ENCODE measurements around the gene DLG1. TPM values are rescaled to one million over a fixed set of nuclear protein-coding genes. Genes with fewer than 3 reads are reported as not detected.

Gene DLG1
- total and polyA plus RNA-seq, 9 of the 15 experiments (the other 6 are each of a cell fraction or from before 2014, with no cell fraction given): 9.4 to 63.5 (median 43.6) TPM

- TF ChIP-seq ZNF644 (tag; IDR thresholded peaks at IDR 0.05; ENCODE audit: low read depth) (no peak), MYC (IDR thresholded peaks at IDR 0.05; ENCODE audit: low read depth, low read length) (no peak), MYC (CRISPR knock-in tag; IDR thresholded peaks at IDR 0.05; ENCODE audit: borderline replicate concordance, low read depth) (no peak), ZNF592 (IDR thresholded peaks at IDR 0.05) (0 out of 2 replicates have a peak, but pooled peaks have one; percentile 26), ZFP1 (CRISPR knock-in tag; IDR thresholded peaks at IDR 0.05) (no peak), ZNF384 (IDR thresholded peaks at IDR 0.05; ENCODE audit: low read depth, low read length) (0 out of 2 replicates have a peak, but pooled peaks have one; percentile 30), E2F1 (CRISPR knock-in tag; IDR thresholded peaks at IDR 0.05) (no peak), ZNF263 (CRISPR knock-in tag; IDR thresholded peaks at IDR 0.05; ENCODE audit: borderline replicate concordance) (no peak), RAD21 (CRISPR knock-in tag; conservative IDR thresholded peaks at IDR 0.05 in 1 of 2, IDR thresholded peaks at IDR 0.05 in 1 of 2) (peak; percentile 68 to 69), BDP1 (IDR thresholded peaks at IDR 0.05; ENCODE audit: insufficient read depth, insufficient read length) (no peak), EGR1 (conservative IDR thresholded peaks at IDR 0.05) (no peak), POLR2H (tag; IDR thresholded peaks at IDR 0.05; ENCODE audit: low read depth) (peak; percentile 23; the same call in 1 of the 2 replicates), TFAM (CRISPR knock-in tag; conservative IDR thresholded peaks at IDR 0.05) (no peak), GABPA (tag; conservative IDR thresholded peaks at IDR 0.05; ENCODE audit: low read depth) (no peak), TBL1XR1 (IDR thresholded peaks at IDR 0.05; ENCODE audit: low read length in 2 of 2) (no peak), SIN3B (IDR thresholded peaks at IDR 0.05; ENCODE audit: low read depth) (no peak)
- TF ChIP-seq, protein P1, sequence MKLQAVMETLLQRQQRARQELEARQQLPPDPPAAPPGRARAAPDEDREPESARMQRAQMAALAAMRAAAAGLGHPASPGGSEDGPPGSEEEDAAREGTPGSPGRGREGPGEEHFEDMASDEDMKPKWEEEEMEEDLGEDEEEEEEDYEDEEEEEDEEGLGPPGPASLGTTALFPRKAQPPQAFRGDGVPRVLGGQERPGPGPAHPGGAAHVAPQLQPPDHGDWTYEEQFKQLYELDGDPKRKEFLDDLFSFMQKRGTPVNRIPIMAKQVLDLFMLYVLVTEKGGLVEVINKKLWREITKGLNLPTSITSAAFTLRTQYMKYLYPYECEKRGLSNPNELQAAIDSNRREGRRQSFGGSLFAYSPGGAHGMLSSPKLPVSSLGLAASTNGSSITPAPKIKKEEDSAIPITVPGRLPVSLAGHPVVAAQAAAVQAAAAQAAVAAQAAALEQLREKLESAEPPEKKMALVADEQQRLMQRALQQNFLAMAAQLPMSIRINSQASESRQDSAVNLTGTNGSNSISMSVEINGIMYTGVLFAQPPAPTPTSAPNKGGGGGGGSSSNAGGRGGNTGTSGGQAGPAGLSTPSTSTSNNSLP (IDR thresholded peaks at IDR 0.05; ENCODE audit: borderline replicate concordance, low read depth, low read length): no peak
Observed at GRCh38 chr3:197256836-197257444, 41.5 kb downstream of the DLG1 start (continued).
